DLD1 (cell line): ENCODE measurements around the gene PGAM5.

Experiments
- in situ Hi-C: cut with HindIII; loops from 2 replicates; pipeline ENCODE4 v1.10.0; 2017; ENCODE audit warnings: low sequenced_read_pairs

PGAM5 gene

GRCh38 chr12:132719141-132719953, 8.7 kb downstream of the PGAM5 start:
- in situ Hi-C loops = no loop called here

- in situ Hi-C loops = no loop called here
Measured at GRCh38 chr12:132719954-132720324, 9.3 kb downstream of the PGAM5 start.

- in situ Hi-C loops = no loop called here
Measured at GRCh38 chr12:132720606-132721345, 10.1 kb downstream of the PGAM5 start.

GRCh38 chr12:132723015-132723763, 12.5 kb downstream of the PGAM5 start:
- in situ Hi-C loops = no loop called here

GRCh38 chr12:132723764-132724140, 13.1 kb downstream of the PGAM5 start:
- in situ Hi-C loops = no loop called here

- in situ Hi-C loops = no loop called here
Measured at GRCh38 chr12:132724506-132725241, 14.0 kb downstream of the PGAM5 start.

GRCh38 chr12:132726386-132726785, 15.7 kb downstream of the PGAM5 start:
- in situ Hi-C loops = no loop called here

- in situ Hi-C loops = no loop called here
Measured at GRCh38 chr12:132727091-132727794, 16.6 kb downstream of the PGAM5 start.

- in situ Hi-C loops = no loop called here
Measured at GRCh38 chr12:132728502-132728901, 17.9 kb downstream of the PGAM5 start.

- in situ Hi-C loops = no loop called here
Measured at GRCh38 chr12:132729541-132730320, 19.1 kb downstream of the PGAM5 start.

- in situ Hi-C loops = no loop called here
Measured at GRCh38 chr12:132730353-132730752, 19.7 kb downstream of the PGAM5 start.

GRCh38 chr12:132731574-132731973, 20.9 kb downstream of the PGAM5 start:
- in situ Hi-C loops = no loop called here

- in situ Hi-C loops = no loop called here
Measured at GRCh38 chr12:132734206-132734605, 23.6 kb downstream of the PGAM5 start.

- in situ Hi-C loops = no loop called here
Measured at GRCh38 chr12:132735496-132735895, 24.9 kb downstream of the PGAM5 start.

GRCh38 chr12:132736378-132736777, 25.7 kb downstream of the PGAM5 start:
- in situ Hi-C loops = no loop called here

GRCh38 chr12:132736913-132737312, 26.3 kb downstream of the PGAM5 start:
- in situ Hi-C loops = no loop called here

- in situ Hi-C loops = loop anchor here (10.0 kb wide), 1 partner anchor 75 kb away; no protein-coding TSS in a partner anchor
Measured at GRCh38 chr12:132739600-132740312, 29.1 kb downstream of the PGAM5 start.

GRCh38 chr12:132740313-132740646, 29.6 kb downstream of the PGAM5 start:
- in situ Hi-C loops = loop anchor here (10.0 kb wide), 1 partner anchor 75 kb away; no protein-coding TSS in a partner anchor

GRCh38 chr12:132740652-132741051, 30.0 kb downstream of the PGAM5 start:
- in situ Hi-C loops = loop anchor here (10.0 kb wide), 1 partner anchor 74 kb away; no protein-coding TSS in a partner anchor
